ENCODE measurements around the gene PDGFC. TPM values are rescaled to one million over a fixed set of nuclear protein-coding genes. Genes with fewer than 3 reads are reported as not detected.

Gene PDGFC
- total RNA-seq, 2 donors from 2014 or later, result 3.9 to 8.3 TPM

DNA sequence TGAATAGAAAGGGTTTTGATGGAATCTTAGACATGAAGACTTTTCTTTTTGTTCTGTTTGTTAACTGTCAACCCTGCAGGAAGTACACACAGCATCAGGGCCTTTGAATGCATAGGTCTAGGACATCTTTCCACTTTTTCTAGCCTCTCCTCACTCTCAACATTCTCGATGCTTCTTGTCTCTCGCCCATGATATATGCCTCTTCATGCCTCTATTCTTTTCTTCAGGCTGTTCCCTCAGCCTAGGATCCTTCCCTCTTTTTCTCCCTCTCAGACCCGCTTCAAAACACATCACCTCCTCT, 9.6 kb downstream of the PDGFC start:
- Histone ChIP-seq H3K27ac (no peak overlapping the region), H3K4me1 (peaks cover 5% of the 10 kb centered on the region)

DNA sequence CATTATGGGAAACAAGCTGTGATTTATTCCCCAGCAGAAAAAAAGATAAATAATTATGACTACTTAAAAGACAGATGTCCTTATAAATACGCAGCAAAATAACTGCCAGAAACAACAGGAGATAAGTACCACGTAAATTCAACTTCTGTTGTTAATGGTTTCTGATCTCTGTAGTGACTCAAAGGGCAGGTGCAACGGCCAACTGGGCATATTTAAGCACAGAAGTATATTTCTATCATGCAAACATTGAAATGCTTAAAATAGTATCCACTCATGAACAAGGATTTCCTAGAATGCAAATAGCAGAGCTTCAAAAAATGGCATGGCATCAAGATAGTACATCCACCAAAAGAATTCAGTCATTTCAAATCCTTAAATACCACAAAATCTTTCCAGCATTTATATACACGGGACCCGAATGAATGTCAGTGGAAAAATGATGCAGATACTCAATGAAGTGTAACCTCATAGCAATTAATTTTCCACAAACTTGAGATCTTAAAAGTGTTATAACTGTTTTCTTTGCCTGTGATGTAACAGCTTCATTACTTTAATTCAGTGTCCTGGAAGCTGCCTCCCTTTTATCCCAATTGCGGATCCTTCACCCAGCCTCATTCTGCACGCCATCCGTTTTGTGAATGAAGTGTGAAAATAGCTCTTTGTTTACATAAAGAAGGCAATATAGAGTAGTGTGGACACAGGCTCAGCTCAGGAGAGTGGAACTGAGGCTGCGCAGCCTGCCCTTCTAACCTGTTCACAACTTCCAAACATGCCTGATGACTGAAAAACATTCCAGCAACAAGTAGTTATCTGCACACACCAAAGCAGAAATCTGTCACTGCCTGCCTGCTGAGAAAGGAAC, 10.2 kb downstream of the PDGFC start:
- H3K4me1 ChIP-seq, result peaks cover 5% of the 10 kb centered on the region
- no peaks in the 10 kb centered on the region for H3K27me3 ChIP-seq
- no peaks in the 10 kb centered on the region for H3K9me3 ChIP-seq
- intact Hi-C loops (cut with DNase I), result loop anchor here (10.0 kb wide), 1 partner anchor 487 kb away; no protein-coding TSS in a partner anchor
- H3K9ac ChIP-seq (ENCODE audit: low read depth in 2 of 2, low read length in 2 of 2), result no peak overlapping the region
- H3K27ac ChIP-seq, result no peak overlapping the region
- TF ChIP-seq, protein P1, sequence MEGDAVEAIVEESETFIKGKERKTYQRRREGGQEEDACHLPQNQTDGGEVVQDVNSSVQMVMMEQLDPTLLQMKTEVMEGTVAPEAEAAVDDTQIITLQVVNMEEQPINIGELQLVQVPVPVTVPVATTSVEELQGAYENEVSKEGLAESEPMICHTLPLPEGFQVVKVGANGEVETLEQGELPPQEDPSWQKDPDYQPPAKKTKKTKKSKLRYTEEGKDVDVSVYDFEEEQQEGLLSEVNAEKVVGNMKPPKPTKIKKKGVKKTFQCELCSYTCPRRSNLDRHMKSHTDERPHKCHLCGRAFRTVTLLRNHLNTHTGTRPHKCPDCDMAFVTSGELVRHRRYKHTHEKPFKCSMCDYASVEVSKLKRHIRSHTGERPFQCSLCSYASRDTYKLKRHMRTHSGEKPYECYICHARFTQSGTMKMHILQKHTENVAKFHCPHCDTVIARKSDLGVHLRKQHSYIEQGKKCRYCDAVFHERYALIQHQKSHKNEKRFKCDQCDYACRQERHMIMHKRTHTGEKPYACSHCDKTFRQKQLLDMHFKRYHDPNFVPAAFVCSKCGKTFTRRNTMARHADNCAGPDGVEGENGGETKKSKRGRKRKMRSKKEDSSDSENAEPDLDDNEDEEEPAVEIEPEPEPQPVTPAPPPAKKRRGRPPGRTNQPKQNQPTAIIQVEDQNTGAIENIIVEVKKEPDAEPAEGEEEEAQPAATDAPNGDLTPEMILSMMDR (IDR thresholded peaks at IDR 0.05), result no peak
- DNase-seq, result no peak
- no peak overlapping the region for H3K4me3 ChIP-seq
- H3K36me3 ChIP-seq, result no peaks in the 10 kb centered on the region

More for the DNA sequence above, 9.6 kb downstream of the PDGFC start:
- Histone ChIP-seq H3K27me3 (no peaks in the 10 kb centered on the region), H3K9me3 (no peaks in the 10 kb centered on the region), H3K4me3 (no peak overlapping the region), H3K36me3 (no peaks in the 10 kb centered on the region), H3K9ac (ENCODE audit: low read depth in 2 of 2, low read length in 2 of 2) (no peak overlapping the region)
- TF ChIP-seq, protein P1 (IDR thresholded peaks at IDR 0.05), result no peak
- intact Hi-C loops (cut with DNase I), result loop anchor here (10.0 kb wide), 1 partner anchor 487 kb away; no protein-coding TSS in a partner anchor
- DNase-seq, result no peak

DNA sequence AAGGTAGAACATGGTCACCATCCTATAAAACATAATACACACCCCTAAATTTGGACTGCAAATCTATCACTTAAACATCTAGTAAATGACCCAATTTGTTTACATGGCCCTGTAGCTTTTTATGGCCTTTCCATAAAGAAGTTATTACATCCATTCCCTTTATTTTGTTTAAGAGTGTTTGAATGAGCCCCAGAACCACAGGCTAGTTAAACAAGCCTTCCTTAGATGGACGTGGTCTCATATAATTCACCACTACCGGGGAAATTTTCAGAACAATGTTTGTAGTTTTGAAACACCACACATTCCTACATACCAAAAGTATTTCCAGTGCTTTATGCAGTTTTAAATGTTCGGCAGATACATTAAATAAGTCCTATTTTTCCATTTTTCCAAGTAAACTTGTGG, 12.3 kb downstream of the PDGFC start:
- no peak overlapping the region for H3K4me3 ChIP-seq
- DNase-seq, result no peak
- no peaks in the 10 kb centered on the region for H3K36me3 ChIP-seq
- no peaks in the 10 kb centered on the region for H3K27me3 ChIP-seq
- intact Hi-C loops (cut with DNase I), result no loop called here
- peaks cover 5% of the 10 kb centered on the region for H3K4me1 ChIP-seq
- no peak overlapping the region for H3K9ac ChIP-seq (ENCODE audit: low read depth in 2 of 2, low read length in 2 of 2)
- H3K9me3 ChIP-seq, result no peaks in the 10 kb centered on the region
- TF ChIP-seq, protein P1 (IDR thresholded peaks at IDR 0.05), result no peak
- no peak overlapping the region for H3K27ac ChIP-seq

DNA sequence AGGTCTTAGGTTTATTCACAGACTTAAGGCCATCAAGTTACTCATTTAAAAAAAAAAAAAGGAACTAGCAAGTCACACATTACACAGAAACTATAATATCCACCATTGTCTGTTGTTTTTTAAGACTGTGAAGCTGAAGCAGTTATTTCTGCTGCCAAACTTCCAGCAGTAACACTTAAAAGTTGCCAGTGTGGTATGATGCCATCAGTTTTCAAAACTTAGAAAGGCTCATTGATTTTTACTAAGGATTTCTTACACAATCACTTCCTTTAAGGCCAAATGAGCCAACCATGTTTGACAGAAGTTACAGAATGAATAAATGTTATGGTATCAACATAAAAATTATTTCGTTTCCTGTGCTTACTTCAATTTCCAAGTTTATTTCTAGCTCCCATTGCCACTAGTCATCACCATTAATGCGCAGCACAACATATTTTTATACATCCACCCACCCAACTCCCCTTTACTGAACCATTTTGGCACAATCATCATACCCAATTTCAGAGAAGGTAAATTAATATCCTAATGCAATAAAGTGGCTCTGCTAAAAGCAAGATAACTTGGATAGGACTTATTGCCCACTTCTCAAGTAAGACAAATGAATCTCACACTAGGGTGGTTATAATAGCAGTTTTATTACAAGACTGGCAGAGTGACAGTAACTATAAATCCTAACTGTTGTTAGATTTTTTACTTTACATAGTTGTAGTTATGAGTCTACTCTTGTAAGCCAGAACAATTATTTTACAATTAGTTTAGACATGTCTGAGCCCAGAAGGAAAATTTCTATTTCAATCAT, 13.1 kb downstream of the PDGFC start:
- DNase-seq, result no peak
- H3K4me1 ChIP-seq, result peaks cover 5% of the 10 kb centered on the region
- no peak overlapping the region for H3K27ac ChIP-seq
- no peaks in the 10 kb centered on the region for H3K9me3 ChIP-seq
- H3K4me3 ChIP-seq, result no peak overlapping the region
- TF ChIP-seq, protein P1 (IDR thresholded peaks at IDR 0.05), result no peak
- no peaks in the 10 kb centered on the region for H3K27me3 ChIP-seq
- no peaks in the 10 kb centered on the region for H3K36me3 ChIP-seq
- H3K9ac ChIP-seq (ENCODE audit: low read depth in 2 of 2, low read length in 2 of 2), result no peak overlapping the region
- intact Hi-C loops (cut with DNase I), result no loop called here

DNA sequence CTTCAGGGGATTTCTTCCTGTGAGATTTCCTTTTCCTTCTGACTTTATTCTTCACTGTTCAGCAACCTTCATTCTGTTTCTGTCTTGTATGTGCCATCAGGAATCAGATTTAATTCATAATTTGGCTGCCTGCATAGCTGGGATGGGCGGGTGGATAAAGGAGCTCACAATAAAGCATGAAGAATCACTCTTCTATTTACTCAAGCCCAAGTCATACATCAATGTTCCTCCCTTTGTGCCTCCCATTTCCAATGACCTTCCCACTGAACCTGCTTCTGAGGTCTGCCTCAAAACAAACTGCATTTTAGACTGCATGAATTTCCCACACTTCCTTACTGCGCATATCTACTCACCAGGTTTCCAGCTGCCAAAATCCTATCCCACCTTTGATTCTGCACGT, 14.0 kb downstream of the PDGFC start:
- no peak for DNase-seq
- Histone ChIP-seq H3K36me3 (no peaks in the 10 kb centered on the region), H3K9ac (ENCODE audit: low read depth in 2 of 2, low read length in 2 of 2) (no peak overlapping the region), H3K4me1 (peaks cover 5% of the 10 kb centered on the region), H3K27me3 (no peaks in the 10 kb centered on the region), H3K4me3 (no peak overlapping the region), H3K27ac (no peak overlapping the region), H3K9me3 (no peaks in the 10 kb centered on the region)
- TF ChIP-seq, protein P1 (IDR thresholded peaks at IDR 0.05), result no peak
- intact Hi-C loops (cut with DNase I), result no loop called here

Measured in colonic mucosa (tissue), 4 donors.